Activated CD8-positive, alpha-beta T cell treated with anti-CD3 and anti-CD28 coated beads for 36 hours (primary cell): ENCODE data around the gene CCDC63. TPM values are rescaled to one million over a fixed set of nuclear protein-coding genes. Genes with fewer than 3 reads are reported as not detected.
A peak's percentile ranks its signal among the peaks of the same experiment; 100 is the strongest.

Source experiments
- ATAC-seq: fragments of 200-7000 bp; cut with Tn5 transposase; one replicate; pipeline ENCODE4 v1.10.0; 2021; ENCODE audit warnings: mild to moderate bottlenecking, moderate library complexity
- CTCF ChIA-PET: fragments of 350-600 bp; sonication (Branson Sonifier 250); formaldehyde crosslinking; loops from one replicate; lab custom pipeline; 2021; ENCODE audit warnings: antibody characterized with exemption; lab: Charles Lee
- POLR2A ChIA-PET: fragments of 350-600 bp; sonication (Branson Sonifier 250); formaldehyde crosslinking; loops from one replicate; lab custom pipeline; 2021; ENCODE audit warnings: antibody characterized with exemption; lab: Charles Lee
- DNase-seq: peaks from one replicate; pipeline ENCODE4 v3.0.0-alpha.2; 2020
- H3K27ac Mint-ChIP-seq: one replicate; pipeline ENCODE4 v1.8.0; 2021; ENCODE audit warnings: mild to moderate bottlenecking, mixed read lengths
- H3K27me3 Mint-ChIP-seq: one replicate; pipeline ENCODE4 v1.8.0; 2021; ENCODE audit warnings: mixed read lengths
- H3K36me3 Mint-ChIP-seq: one replicate; pipeline ENCODE4 v1.8.0; 2021; ENCODE audit warnings: low read depth, mixed read lengths
- H3K4me1 Mint-ChIP-seq: one replicate; pipeline ENCODE4 v1.8.0; 2021; ENCODE audit warnings: low read depth, mixed read lengths
- H3K4me3 Mint-ChIP-seq: one replicate; pipeline ENCODE4 v1.8.0; 2021; ENCODE audit warnings: mild to moderate bottlenecking, moderate library complexity, mixed read lengths
- H3K9me3 Mint-ChIP-seq: one replicate; pipeline ENCODE4 v1.8.0; 2021; ENCODE audit warnings: mixed read lengths
- CTCF ChIP-seq: fragments of 200-600 bp; IDR thresholded peaks from one replicate; pipeline ENCODE4 v1.8.0; 2022; ENCODE audit warnings: antibody characterized with exemption, mild to moderate bottlenecking
- intact Hi-C: fragments of 100-400 bp; cut with micrococcal nuclease; formaldehyde crosslinking; loops from one replicate; pipeline ENCODE4 v1.10.0; 2022
- total RNA-seq, 2 experiments: library from RNA; stranded (reverse); gene quantifications; one replicate each; pipeline ENCODE4 v1.2.3, GENCODE V29; 2021

Gene CCDC63
- total RNA-seq, 2 experiments from 2014 or later: not detected

GRCh38 chr12:110903511-110903910, 56.7 kb downstream of the CCDC63 start:
- Mint-ChIP-seq H3K9me3 (no peaks in the 10 kb centered on the region), H3K4me1 (no peaks in the 10 kb centered on the region), H3K36me3 (no peaks in the 10 kb centered on the region), H3K27me3 (peaks cover 3% of the 10 kb centered on the region), H3K4me3 (no peak overlapping the region), H3K27ac (no peak overlapping the region)
- ChIA-PET CTCF (interaction anchor here (1.0 to 1.5 kb wide), 2 partner anchors 10 to 15 kb away, joined by 3 to 4 read pairs; no protein-coding TSS in a partner anchor), POLR2A (interaction anchor here (0.7 to 1.1 kb wide), 2 partner anchors 196 to 359 kb away, joined by 3 read pairs; no protein-coding TSS in a partner anchor)
- intact Hi-C loops: no loop called here
- ATAC-seq: no peak
- DNase-seq: no peak
- TF ChIP-seq CTCF: no peak

GRCh38 chr12:110906083-110906482, 59.3 kb downstream of the CCDC63 start:
- peaks cover 5% of the 10 kb centered on the region for H3K27me3 Mint-ChIP-seq
- POLR2A ChIA-PET: no interaction called here
- CTCF ChIA-PET: no interaction called here
- H3K4me1 Mint-ChIP-seq: no peaks in the 10 kb centered on the region
- H3K4me3 Mint-ChIP-seq: no peak overlapping the region
- intact Hi-C loops: no loop called here
- H3K27ac Mint-ChIP-seq: no peak overlapping the region
- DNase-seq: peak; percentile 4
- no peak for TF ChIP-seq CTCF
- H3K36me3 Mint-ChIP-seq: no peaks in the 10 kb centered on the region
- H3K9me3 Mint-ChIP-seq: no peaks in the 10 kb centered on the region
- peak; percentile 49 for ATAC-seq

- H3K36me3 Mint-ChIP-seq: no peaks in the 10 kb centered on the region
- no peak overlapping the region for H3K4me3 Mint-ChIP-seq
- intact Hi-C loops: no loop called here
- CTCF ChIA-PET: no interaction called here
- no peaks in the 10 kb centered on the region for H3K9me3 Mint-ChIP-seq
- POLR2A ChIA-PET: no interaction called here
- H3K27ac Mint-ChIP-seq: no peak overlapping the region
- ATAC-seq: no peak
- TF ChIP-seq CTCF: no peak
- peaks cover 7% of the 10 kb centered on the region for H3K27me3 Mint-ChIP-seq
- DNase-seq: no peak
- no peaks in the 10 kb centered on the region for H3K4me1 Mint-ChIP-seq
Measured at GRCh38 chr12:110906516-110906915, 59.7 kb downstream of the CCDC63 start.

- no peak overlapping the region for H3K27ac Mint-ChIP-seq
- H3K4me1 Mint-ChIP-seq: no peaks in the 10 kb centered on the region
- H3K4me3 Mint-ChIP-seq: no peak overlapping the region
- DNase-seq (no peak), ATAC-seq (no peak)
- H3K9me3 Mint-ChIP-seq: no peaks in the 10 kb centered on the region
- no peak for TF ChIP-seq CTCF
- H3K36me3 Mint-ChIP-seq: no peaks in the 10 kb centered on the region
- peaks cover 7% of the 10 kb centered on the region for H3K27me3 Mint-ChIP-seq
- POLR2A ChIA-PET: no interaction called here
- CTCF ChIA-PET: no interaction called here
- intact Hi-C loops: no loop called here
Measured at GRCh38 chr12:110906985-110907384, 60.2 kb downstream of the CCDC63 start.

DNA sequence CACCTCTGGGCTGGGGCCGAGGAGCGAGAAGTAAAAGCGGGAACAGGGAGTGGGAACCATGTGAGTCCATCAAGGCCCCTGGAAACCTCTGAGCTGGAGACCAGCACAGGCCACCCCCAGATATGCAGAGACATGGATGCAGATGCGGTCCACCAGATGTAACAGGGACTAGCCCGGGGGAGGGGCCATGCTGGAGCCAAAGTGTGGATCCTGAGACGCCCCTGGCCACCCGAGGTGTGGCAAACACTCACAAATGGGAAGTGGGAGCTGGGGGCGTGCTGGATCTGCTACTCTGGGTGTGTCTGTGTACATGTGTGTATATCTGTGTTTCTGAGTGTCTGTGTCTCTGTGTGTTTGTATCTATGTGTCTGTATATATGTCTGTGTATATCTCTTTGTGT, 60.8 kb downstream of the CCDC63 start:
- no peak for TF ChIP-seq CTCF
- Mint-ChIP-seq H3K4me1 (no peaks in the 10 kb centered on the region), H3K9me3 (no peaks in the 10 kb centered on the region), H3K4me3 (no peak overlapping the region), H3K27ac (no peak overlapping the region), H3K27me3 (peaks cover 7% of the 10 kb centered on the region), H3K36me3 (no peaks in the 10 kb centered on the region)
- DNase-seq (no peak), ATAC-seq (no peak)
- ChIA-PET POLR2A (no interaction called here), CTCF (no interaction called here)
- intact Hi-C loops: no loop called here
